K562 (cell line): ENCODE measurements around the gene TP73. TPM values are rescaled to one million over a fixed set of nuclear protein-coding genes. Genes with fewer than 3 reads are reported as not detected.

Experiments
- BACH1 ChIP-seq: fragments of 200-800 bp; sonication (Bioruptor generic); IDR thresholded peaks from 2 replicates; pipeline ENCODE4 v1.6.1; 2016; ENCODE audit warnings: missing genetic modification characterization, missing compliant biosample characterization
- ELK3 ChIP-seq: fragments of 450-650 bp; formaldehyde crosslinking; IDR thresholded peaks from 2 replicates; pipeline ENCODE4 v1.4.0; 2020; ENCODE audit warnings: mild to moderate bottlenecking
- HNRNPL ChIP-seq: fragments of 200-400 bp; formaldehyde crosslinking; IDR thresholded peaks from 2 replicates; pipeline ENCODE4 v1.6.1; 2017; ENCODE audit warnings: low read depth, mild to moderate bottlenecking, low read length
- JUN ChIP-seq, 2 experiments: sonication (generic) in 1 of 2; formaldehyde crosslinking in 1 of 2; IDR thresholded peaks; 2 replicates each; pipeline versions ENCODE4 v1.6.1 to v1.8.0; 2012 to 2022; ENCODE audit warnings: borderline replicate concordance in 2 of 2, mild to moderate bottlenecking in 2 of 2, improper control_type of control experiment in 1 of 2, low read depth in 1 of 2, low read length in 1 of 2, missing genetic modification reagents in 1 of 2
- MCM2 ChIP-seq: fragments of 450-650 bp; IDR thresholded peaks from 2 replicates; pipeline ENCODE4 v1.6.1; 2017; ENCODE audit warnings: low read depth, mild to moderate bottlenecking
- NR2C1 ChIP-seq, 2 experiments: fragments of 450-650 bp; IDR thresholded peaks; 2 replicates each; pipeline ENCODE4 v1.6.1; 2017; ENCODE audit warnings: mild to moderate bottlenecking in 2 of 2, antibody characterized with exemption in 1 of 2, inconsistent platforms in 1 of 2, missing compliant biosample characterization in 1 of 2, missing genetic modification characterization in 1 of 2
- ZNF707 ChIP-seq: fragments of 250-450 bp; sonication (Bioruptor Pico); conservative IDR thresholded peaks from 2 replicates; pipeline ENCODE4 v1.8.0; 2022; ENCODE audit warnings: inconsistent platforms, mild to moderate bottlenecking, moderate library complexity
- ZNF830 ChIP-seq: fragments of 250-450 bp; sonication (Bioruptor Pico); IDR thresholded peaks from 2 replicates; pipeline ENCODE4 v1.5.0; 2021; ENCODE audit warnings: mild to moderate bottlenecking
- polyA plus RNA-seq, 8 experiments: library from polyadenylated mRNA; depleted of rRNA in 4 of 8; stranded (reverse) in 5 of 8; unstranded in 3 of 8; fragments of >200 nt; fragmentation: Nextera tagmentation in 2 of 8; fragmentation: Illumina TruSeq in 1 of 8; extraction: Ambion mirVana in 2 of 8; extraction: Trizol in 1 of 8; gene quantifications; 2 replicates each; pipeline versions ENCODE4 v1.2.1 to v1.2.3, GENCODE V29; 2011 to 2014; ENCODE audit warnings: inconsistent platforms in 1 of 8, missing spikeins in 1 of 8
- total RNA-seq, 7 experiments: library from RNA; depleted of rRNA in 6 of 7; stranded (reverse); fragments of >200 nt in 6 of 7; fragmentation: Illumina TruSeq in 2 of 7; extraction: Trizol in 2 of 7; gene quantifications; 2 replicates each; pipeline versions ENCODE4 v1.2.1 to v1.2.3, GENCODE V29; 2011 to 2021; ENCODE audit warnings: low replicate concordance in 1 of 7
- TF ChIP-seq, protein P1 (sequence below): fragments of 200-800 bp; sonication (Bioruptor generic); IDR thresholded peaks from 2 replicates; pipeline ENCODE4 v1.6.1; 2016; ENCODE audit warnings: missing genetic modification characterization, missing compliant biosample characterization
- TF ChIP-seq, protein P2 (sequence below): fragments of 450-650 bp; IDR thresholded peaks from 2 replicates; pipeline ENCODE4 v1.6.1; 2017; ENCODE audit warnings: mild to moderate bottlenecking, moderate library complexity
- TF ChIP-seq, protein P3 (sequence below): fragments of 250-450 bp; sonication (Bioruptor Pico); IDR thresholded peaks from 2 replicates; pipeline ENCODE4 v1.4.0; 2020; ENCODE audit warnings: borderline replicate concordance
- TF ChIP-seq, protein P4 (sequence below): fragments of 450-650 bp; formaldehyde crosslinking; IDR thresholded peaks from 2 replicates; pipeline ENCODE4 v1.4.0; 2022; ENCODE audit warnings: missing genetic modification characterization

TP73 gene
- total and polyA plus RNA-seq, 9 of the 15 experiments (the other 6 are each of a cell fraction or from before 2014, with no cell fraction given): 0.07 to 1.6 (median 0.40) TPM; not detected in 2

DNA sequence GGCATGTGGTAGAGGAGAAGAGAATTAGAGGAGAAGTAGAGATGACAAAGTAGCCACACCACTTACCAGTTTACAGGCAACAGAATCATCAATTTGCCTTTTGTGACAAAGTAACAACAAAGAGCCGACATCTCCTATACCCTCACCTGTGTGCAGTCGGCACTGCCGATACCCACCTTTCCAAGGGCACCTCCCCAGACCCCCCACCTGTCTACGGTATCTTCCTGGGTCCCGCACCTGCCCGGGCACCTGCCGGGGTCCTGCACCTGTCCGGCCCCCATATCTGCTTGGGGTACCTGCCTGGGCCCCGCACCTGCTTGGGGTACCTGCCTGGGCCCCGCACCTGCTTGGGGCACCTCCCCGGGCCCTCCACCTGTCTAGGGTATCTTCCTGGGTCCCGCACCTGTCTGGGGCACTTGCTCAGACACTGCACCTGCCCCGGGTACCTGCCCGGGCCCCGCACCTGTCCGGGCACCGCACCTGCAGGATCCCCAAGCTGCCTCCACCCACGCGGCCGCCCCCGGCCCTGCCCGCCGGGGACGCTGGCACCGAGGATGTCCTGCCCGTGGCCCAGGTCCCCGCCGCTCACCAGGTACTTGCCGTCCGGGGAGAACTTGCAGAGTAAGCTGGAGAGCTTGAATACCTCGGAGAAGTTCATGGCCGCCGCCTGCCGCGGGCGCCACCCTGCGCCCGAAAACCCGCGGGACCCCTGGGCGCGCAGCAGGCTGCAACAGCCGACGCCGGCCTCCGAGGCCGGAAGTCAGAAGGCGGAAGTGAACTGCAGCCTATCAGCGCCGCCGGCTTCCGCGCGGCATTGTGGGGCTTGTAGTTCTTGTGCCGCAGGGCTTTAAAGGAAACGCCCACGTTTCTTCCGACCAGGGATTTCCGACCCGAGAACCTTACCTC lies 2.7 kb upstream of the TP73 start, which contains the start of gene WRAP73 (continued):
- TF ChIP-seq, protein P1, sequence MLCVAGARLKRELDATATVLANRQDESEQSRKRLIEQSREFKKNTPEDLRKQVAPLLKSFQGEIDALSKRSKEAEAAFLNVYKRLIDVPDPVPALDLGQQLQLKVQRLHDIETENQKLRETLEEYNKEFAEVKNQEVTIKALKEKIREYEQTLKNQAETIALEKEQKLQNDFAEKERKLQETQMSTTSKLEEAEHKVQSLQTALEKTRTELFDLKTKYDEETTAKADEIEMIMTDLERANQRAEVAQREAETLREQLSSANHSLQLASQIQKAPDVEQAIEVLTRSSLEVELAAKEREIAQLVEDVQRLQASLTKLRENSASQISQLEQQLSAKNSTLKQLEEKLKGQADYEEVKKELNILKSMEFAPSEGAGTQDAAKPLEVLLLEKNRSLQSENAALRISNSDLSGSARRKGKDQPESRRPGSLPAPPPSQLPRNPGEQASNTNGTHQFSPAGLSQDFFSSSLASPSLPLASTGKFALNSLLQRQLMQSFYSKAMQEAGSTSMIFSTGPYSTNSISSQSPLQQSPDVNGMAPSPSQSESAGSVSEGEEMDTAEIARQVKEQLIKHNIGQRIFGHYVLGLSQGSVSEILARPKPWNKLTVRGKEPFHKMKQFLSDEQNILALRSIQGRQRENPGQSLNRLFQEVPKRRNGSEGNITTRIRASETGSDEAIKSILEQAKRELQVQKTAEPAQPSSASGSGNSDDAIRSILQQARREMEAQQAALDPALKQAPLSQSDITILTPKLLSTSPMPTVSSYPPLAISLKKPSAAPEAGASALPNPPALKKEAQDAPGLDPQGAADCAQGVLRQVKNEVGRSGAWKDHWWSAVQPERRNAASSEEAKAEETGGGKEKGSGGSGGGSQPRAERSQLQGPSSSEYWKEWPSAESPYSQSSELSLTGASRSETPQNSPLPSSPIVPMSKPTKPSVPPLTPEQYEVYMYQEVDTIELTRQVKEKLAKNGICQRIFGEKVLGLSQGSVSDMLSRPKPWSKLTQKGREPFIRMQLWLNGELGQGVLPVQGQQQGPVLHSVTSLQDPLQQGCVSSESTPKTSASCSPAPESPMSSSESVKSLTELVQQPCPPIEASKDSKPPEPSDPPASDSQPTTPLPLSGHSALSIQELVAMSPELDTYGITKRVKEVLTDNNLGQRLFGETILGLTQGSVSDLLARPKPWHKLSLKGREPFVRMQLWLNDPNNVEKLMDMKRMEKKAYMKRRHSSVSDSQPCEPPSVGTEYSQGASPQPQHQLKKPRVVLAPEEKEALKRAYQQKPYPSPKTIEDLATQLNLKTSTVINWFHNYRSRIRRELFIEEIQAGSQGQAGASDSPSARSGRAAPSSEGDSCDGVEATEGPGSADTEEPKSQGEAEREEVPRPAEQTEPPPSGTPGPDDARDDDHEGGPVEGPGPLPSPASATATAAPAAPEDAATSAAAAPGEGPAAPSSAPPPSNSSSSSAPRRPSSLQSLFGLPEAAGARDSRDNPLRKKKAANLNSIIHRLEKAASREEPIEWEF: no peak
- no peak for TF ChIP-seq BACH1 (tag)
- no peak; the same call in 1 of the 2 replicates for TF ChIP-seq NR2C1 (IDR thresholded peaks at IDR 0.05)
- TF ChIP-seq NR2C1 (tag; IDR thresholded peaks at IDR 0.05): peak; percentile 65
- no peak for TF ChIP-seq MCM2
- TF ChIP-seq HNRNPL: peak; percentile 71; the same call in 1 of the 2 replicates
- TF ChIP-seq, protein P2, sequence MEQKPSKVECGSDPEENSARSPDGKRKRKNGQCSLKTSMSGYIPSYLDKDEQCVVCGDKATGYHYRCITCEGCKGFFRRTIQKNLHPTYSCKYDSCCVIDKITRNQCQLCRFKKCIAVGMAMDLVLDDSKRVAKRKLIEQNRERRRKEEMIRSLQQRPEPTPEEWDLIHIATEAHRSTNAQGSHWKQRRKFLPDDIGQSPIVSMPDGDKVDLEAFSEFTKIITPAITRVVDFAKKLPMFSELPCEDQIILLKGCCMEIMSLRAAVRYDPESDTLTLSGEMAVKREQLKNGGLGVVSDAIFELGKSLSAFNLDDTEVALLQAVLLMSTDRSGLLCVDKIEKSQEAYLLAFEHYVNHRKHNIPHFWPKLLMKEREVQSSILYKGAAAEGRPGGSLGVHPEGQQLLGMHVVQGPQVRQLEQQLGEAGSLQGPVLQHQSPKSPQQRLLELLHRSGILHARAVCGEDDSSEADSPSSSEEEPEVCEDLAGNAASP: no peak
- no peak; the same call in 1 of the 2 replicates for TF ChIP-seq JUN (IDR thresholded peaks at IDR 0.05; ENCODE audit: borderline replicate concordance, low read depth, low read length)
- no peak for TF ChIP-seq JUN (CRISPR knock-in tag; IDR thresholded peaks at IDR 0.05; ENCODE audit: borderline replicate concordance)
- TF ChIP-seq, protein P3, sequence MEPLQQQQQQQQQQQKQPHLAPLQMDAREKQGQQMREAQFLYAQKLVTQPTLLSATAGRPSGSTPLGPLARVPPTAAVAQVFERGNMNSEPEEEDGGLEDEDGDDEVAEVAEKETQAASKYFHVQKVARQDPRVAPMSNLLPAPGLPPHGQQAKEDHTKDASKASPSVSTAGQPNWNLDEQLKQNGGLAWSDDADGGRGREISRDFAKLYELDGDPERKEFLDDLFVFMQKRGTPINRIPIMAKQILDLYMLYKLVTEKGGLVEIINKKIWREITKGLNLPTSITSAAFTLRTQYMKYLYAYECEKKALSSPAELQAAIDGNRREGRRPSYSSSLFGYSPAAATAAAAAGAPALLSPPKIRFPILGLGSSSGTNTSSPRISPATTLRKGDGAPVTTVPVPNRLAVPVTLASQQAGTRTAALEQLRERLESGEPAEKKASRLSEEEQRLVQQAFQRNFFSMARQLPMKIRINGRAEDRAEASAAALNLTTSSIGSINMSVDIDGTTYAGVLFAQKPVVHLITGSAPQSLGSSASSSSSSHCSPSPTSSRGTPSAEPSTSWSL (CRISPR knock-in tag): no peak
- TF ChIP-seq, protein P4, sequence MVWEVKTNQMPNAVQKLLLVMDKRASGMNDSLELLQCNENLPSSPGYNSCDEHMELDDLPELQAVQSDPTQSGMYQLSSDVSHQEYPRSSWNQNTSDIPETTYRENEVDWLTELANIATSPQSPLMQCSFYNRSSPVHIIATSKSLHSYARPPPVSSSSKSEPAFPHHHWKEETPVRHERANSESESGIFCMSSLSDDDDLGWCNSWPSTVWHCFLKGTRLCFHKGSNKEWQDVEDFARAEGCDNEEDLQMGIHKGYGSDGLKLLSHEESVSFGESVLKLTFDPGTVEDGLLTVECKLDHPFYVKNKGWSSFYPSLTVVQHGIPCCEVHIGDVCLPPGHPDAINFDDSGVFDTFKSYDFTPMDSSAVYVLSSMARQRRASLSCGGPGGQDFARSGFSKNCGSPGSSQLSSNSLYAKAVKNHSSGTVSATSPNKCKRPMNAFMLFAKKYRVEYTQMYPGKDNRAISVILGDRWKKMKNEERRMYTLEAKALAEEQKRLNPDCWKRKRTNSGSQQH (CRISPR knock-in tag): no peak
- no peak for TF ChIP-seq ELK3 (CRISPR knock-in tag)
- TF ChIP-seq ZNF830: no peak
- no peak for TF ChIP-seq ZNF707 (CRISPR knock-in tag)
